Ishikawa (cell line): Measurements from ENCODE around the gene SMOC1.

Experiments
- CEBPB ChIP-seq: IDR thresholded peaks from 2 replicates; pipeline ENCODE4 v1.6.1; 2012
- CREB1 ChIP-seq: IDR thresholded peaks from 2 replicates; pipeline ENCODE4 v1.6.1; 2012; ENCODE audit warnings: low read depth
- EGR1 ChIP-seq: IDR thresholded peaks from 2 replicates; pipeline ENCODE4 v1.6.1; 2012
- EP300 ChIP-seq: IDR thresholded peaks from 2 replicates; pipeline ENCODE4 v1.6.1; 2012; ENCODE audit warnings: borderline replicate concordance
- FOXM1 ChIP-seq: IDR thresholded peaks from 2 replicates; pipeline ENCODE4 v1.6.1; 2012; ENCODE audit warnings: low read depth, borderline replicate concordance
- NFIC ChIP-seq: IDR thresholded peaks from 2 replicates; pipeline ENCODE4 v1.6.1; 2012
- RAD21 ChIP-seq: IDR thresholded peaks from 2 replicates; pipeline ENCODE4 v1.6.1; 2012; ENCODE audit warnings: low read depth
- TAF1 ChIP-seq: IDR thresholded peaks from 2 replicates; pipeline ENCODE4 v1.6.1; 2012; ENCODE audit warnings: low read depth, mild to moderate bottlenecking
- TCF12 ChIP-seq: IDR thresholded peaks from 2 replicates; pipeline ENCODE4 v1.6.1; 2012; ENCODE audit warnings: low read depth
- TEAD4 ChIP-seq: IDR thresholded peaks from 2 replicates; pipeline ENCODE4 v1.6.1; 2012
- YY1 ChIP-seq: IDR thresholded peaks from 2 replicates; pipeline ENCODE4 v1.6.1; 2012; ENCODE audit warnings: low read depth
- ZBTB7A ChIP-seq: IDR thresholded peaks from 2 replicates; pipeline ENCODE4 v1.6.1; 2012; ENCODE audit warnings: low read depth
- TF ChIP-seq, protein P1 (sequence below): IDR thresholded peaks from 2 replicates; pipeline ENCODE4 v1.6.1; 2012; ENCODE audit warnings: low read depth, mild to moderate bottlenecking
- TF ChIP-seq, protein P2 (sequence below): IDR thresholded peaks from 2 replicates; pipeline ENCODE4 v1.6.1; 2012
- TF ChIP-seq, protein P3 (sequence below): IDR thresholded peaks from 2 replicates; pipeline ENCODE4 v1.6.1; 2012

The SMOC1 gene

DNA sequence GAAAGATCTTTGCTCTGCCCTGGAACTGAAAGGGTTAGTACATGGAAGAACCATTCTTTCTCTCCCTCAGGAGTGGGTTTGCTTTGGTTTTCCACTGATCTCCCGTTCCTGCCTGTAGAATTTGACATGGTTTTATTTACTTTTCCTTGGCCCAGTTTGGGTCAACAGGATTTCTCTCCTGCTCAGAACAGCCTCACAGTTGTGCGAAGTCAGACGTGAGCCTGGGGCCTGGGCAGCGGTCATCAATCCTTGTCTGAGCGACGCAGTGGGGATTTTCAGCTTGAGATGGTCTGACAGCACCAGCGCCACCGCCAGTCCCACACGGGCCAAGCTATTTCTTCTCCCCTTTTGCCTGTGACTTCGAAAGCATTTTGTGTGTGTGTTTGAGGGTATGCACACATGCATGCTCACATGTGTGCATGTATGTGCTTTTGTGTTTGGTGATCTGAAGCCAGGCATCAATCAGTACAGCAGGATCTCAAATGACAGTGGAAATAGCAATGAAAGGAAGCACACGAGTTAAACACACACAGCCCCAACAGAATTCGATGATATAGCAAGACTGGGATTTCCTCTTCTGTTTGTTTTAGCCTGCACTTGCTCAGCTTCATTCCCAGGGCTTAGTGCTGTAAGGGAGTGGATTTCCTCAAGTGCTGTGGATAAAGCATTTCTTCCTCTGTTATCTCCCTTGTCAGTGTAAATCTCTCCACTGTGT lies 58.3 kb downstream of the SMOC1 start:
- no peak for TF ChIP-seq CEBPB
- no peak for TF ChIP-seq YY1
- no peak for TF ChIP-seq EP300
- TF ChIP-seq, protein P1, sequence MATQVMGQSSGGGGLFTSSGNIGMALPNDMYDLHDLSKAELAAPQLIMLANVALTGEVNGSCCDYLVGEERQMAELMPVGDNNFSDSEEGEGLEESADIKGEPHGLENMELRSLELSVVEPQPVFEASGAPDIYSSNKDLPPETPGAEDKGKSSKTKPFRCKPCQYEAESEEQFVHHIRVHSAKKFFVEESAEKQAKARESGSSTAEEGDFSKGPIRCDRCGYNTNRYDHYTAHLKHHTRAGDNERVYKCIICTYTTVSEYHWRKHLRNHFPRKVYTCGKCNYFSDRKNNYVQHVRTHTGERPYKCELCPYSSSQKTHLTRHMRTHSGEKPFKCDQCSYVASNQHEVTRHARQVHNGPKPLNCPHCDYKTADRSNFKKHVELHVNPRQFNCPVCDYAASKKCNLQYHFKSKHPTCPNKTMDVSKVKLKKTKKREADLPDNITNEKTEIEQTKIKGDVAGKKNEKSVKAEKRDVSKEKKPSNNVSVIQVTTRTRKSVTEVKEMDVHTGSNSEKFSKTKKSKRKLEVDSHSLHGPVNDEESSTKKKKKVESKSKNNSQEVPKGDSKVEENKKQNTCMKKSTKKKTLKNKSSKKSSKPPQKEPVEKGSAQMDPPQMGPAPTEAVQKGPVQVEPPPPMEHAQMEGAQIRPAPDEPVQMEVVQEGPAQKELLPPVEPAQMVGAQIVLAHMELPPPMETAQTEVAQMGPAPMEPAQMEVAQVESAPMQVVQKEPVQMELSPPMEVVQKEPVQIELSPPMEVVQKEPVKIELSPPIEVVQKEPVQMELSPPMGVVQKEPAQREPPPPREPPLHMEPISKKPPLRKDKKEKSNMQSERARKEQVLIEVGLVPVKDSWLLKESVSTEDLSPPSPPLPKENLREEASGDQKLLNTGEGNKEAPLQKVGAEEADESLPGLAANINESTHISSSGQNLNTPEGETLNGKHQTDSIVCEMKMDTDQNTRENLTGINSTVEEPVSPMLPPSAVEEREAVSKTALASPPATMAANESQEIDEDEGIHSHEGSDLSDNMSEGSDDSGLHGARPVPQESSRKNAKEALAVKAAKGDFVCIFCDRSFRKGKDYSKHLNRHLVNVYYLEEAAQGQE: no peak
- TF ChIP-seq, protein P2, sequence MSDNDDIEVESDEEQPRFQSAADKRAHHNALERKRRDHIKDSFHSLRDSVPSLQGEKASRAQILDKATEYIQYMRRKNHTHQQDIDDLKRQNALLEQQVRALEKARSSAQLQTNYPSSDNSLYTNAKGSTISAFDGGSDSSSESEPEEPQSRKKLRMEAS: no peak
- TF ChIP-seq CREB1: no peak
- no peak for TF ChIP-seq TEAD4
- no peak for TF ChIP-seq TCF12
- TF ChIP-seq EGR1: no peak
- no peak for TF ChIP-seq NFIC

DNA sequence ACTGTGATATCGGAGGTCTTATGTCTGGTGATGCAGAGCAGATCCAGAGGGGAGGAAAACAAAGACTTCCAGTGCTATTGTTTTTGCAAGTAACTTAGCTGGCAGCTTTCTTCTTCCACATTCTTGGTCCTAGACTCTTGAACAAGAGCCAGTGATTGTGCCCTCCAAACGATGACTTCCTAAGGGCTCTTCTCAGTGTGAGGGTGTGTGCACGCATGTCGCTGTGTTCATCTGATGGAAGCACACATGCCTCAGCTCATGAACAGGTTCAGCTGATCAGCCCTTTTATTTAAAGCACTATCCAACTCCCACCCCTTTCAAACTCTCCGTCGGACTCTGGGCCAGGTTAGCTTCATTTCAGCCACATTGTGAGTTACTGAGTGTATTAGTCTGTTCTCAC lies 59.5 kb downstream of the SMOC1 start:
- TF ChIP-seq TEAD4 (no peak), FOXM1 (no peak), TCF12 (no peak), TAF1 (no peak), CREB1 (no peak), NFIC (no peak), YY1 (no peak), ZBTB7A (no peak), EGR1 (no peak)
- TF ChIP-seq, protein P1: no peak

DNA sequence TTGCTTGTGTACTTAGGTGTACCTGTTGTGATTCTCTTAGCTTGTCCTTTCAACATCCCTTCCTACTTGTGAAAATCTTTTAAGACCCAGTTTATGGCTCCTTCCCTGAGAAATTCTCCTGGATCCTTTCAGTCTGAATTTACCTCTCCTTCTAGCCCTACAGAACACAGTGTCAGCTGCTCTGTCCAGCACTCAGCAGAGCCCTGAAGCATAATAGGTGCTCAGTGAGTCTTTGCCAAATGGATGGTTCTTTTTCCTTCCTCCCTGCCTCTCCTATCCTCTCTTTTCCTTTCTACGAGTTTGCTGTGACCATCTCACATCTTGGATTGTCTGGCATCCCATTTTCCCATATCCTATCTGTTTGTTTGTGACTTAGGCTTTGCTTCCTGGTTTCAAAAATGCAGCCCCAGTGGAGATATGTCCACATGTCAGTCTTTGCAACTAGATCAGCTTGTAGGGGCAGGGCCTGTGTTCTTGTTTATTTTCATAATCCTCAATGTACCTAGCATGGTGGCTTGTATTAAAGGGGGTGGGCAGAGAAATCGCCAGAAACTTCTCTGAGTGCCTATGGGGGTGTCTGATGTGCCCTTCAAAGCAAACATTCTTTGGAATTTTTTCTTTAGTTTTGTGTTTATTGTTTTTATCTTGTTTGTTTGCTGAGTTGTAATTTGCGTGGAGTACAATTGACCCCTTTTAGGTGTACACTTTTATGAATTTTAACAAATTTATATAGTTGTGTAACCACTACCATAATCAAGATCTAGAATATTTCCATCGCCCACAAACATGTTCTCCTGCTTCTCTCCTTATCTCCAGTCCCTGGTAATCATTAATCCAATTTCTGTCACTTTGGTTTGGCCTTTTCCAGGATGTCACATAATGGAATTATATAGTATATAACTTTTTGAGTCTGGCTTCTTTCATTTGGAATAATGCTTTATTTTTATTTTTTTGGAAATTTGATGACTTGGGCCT lies 62.8 kb downstream of the SMOC1 start:
- TF ChIP-seq TEAD4 (no peak), RAD21 (no peak)

DNA sequence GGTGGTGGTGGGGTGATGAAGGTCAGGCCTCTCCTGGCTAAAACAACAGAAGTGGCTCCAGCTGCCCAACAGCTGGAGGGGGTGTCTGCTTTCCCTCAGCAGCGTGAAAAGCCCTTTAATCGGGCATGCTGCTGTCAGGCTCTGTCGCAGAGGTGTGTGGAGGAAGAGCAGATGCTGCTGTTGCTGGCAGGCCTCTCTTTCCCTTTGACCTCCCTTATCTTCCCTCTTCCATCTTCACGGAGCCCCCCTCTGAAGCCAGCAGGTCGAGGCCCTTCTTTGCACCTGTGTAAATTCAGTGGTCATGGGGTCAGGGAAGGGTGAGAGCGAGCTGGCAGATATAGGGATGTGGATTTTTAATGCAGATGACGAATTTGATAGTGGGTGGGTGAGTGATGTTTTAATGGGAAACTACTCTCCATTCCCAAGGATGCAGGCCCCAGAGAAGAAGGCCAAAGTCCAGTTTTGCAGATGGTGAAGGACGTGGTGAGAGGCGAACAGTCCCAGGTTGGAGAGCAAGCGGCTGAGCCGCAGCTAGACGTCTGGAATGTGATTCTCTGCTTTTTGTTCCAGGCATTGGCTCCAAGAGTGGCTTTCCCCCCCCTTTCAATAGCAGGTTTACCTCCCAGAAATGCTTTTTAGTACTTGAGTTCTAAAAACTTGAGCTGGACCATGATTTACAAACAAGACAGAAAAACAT lies 64.0 kb downstream of the SMOC1 start:
- TF ChIP-seq YY1 (no peak), TEAD4 (no peak), TAF1 (no peak)

DNA sequence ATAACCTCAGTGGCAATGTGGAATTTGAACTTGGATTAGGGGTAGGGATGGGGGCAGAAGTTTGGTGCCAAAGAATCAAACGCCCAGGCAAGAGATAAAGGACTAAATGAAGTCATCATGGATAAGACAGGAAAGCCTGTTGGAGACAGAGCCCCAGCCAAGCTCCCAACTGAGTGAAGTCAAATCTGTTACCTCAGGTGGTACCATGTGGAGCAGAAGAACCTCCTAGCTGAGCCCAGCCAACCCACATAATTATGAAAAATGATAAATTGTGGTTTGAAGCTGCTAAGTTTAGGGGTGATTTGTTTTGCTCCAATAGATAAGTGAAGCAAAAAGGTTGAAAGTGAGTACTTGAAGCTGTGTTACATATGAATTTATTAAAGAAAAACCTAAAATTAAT lies 66.1 kb downstream of the SMOC1 start:
- TF ChIP-seq CREB1 (no peak), ZBTB7A (no peak), NFIC (no peak), EP300 (no peak), CEBPB (no peak), RAD21 (no peak), TCF12 (no peak), EGR1 (no peak), TAF1 (no peak), YY1 (no peak), TEAD4 (no peak), FOXM1 (no peak)
- TF ChIP-seq, protein P1: no peak
- TF ChIP-seq, protein P2: no peak
- TF ChIP-seq, protein P3, sequence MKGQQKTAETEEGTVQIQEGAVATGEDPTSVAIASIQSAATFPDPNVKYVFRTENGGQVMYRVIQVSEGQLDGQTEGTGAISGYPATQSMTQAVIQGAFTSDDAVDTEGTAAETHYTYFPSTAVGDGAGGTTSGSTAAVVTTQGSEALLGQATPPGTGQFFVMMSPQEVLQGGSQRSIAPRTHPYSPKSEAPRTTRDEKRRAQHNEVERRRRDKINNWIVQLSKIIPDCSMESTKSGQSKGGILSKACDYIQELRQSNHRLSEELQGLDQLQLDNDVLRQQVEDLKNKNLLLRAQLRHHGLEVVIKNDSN: no peak
